WTC11 (cell line): ENCODE results near the gene SIGLEC7. TPM values are rescaled to one million over a fixed set of nuclear protein-coding genes. Genes with fewer than 3 reads are reported as not detected.

Experiments
- ATAC-seq: fragments of 200-7000 bp; cut with Tn5 transposase; 2 replicates; pipeline ENCODE4 v1.10.0; 2021; ENCODE audit warnings: mild to moderate bottlenecking, moderate library complexity
- CTCF ChIA-PET: fragments of 300-600 bp; sonication (Branson Sonifier 250); formaldehyde crosslinking; loops from one replicate; lab custom pipeline; 2021; ENCODE audit warnings: antibody characterized with exemption; lab: Charles Lee
- POLR2A ChIA-PET: fragments of 350-600 bp; sonication (Branson Sonifier 250); formaldehyde crosslinking; loops from one replicate; lab custom pipeline; 2021; ENCODE audit warnings: antibody characterized with exemption; lab: Charles Lee
- DNase-seq: peaks from one replicate; pipeline ENCODE4 v3.0.0; 2021; ENCODE audit warnings: low spot score
- H3K27ac Mint-ChIP-seq: 2 replicates; pipeline ENCODE4 v1.8.0; 2021; ENCODE audit warnings: mixed read lengths
- H3K27me3 Mint-ChIP-seq: 2 replicates; pipeline ENCODE4 v1.8.0; 2021; ENCODE audit warnings: low read depth, mild to moderate bottlenecking, moderate library complexity, mixed read lengths
- H3K36me3 Mint-ChIP-seq: 2 replicates; pipeline ENCODE4 v1.8.0; 2021; ENCODE audit warnings: mixed read lengths
- H3K4me1 Mint-ChIP-seq: 2 replicates; pipeline ENCODE4 v1.8.0; 2022; ENCODE audit warnings: mixed read lengths
- H3K4me3 Mint-ChIP-seq: 2 replicates; pipeline ENCODE4 v1.8.0; 2021; ENCODE audit warnings: mild to moderate bottlenecking, moderate library complexity, mixed read lengths
- H3K9me3 Mint-ChIP-seq: 2 replicates; pipeline ENCODE4 v1.8.0; 2021; ENCODE audit warnings: mixed read lengths
- AFF4 ChIP-seq: sonication (generic); formaldehyde crosslinking; IDR thresholded peaks from 2 replicates; pipeline ENCODE4 v1.8.1; 2023; ENCODE audit warnings: mild to moderate bottlenecking, missing genetic modification reagents, borderline replicate concordance
- ATF3 ChIP-seq: sonication (generic); formaldehyde crosslinking; conservative IDR thresholded peaks from 2 replicates; pipeline ENCODE4 v1.8.1; 2022; ENCODE audit warnings: mild to moderate bottlenecking, missing genetic modification reagents
- CBFB ChIP-seq: sonication (generic); formaldehyde crosslinking; IDR thresholded peaks from 2 replicates; pipeline ENCODE4 v1.8.1; 2022; ENCODE audit warnings: mild to moderate bottlenecking, low read depth, missing genetic modification reagents
- E2F1 ChIP-seq: sonication (generic); formaldehyde crosslinking; IDR thresholded peaks from 2 replicates; pipeline ENCODE4 v1.8.0; 2022; ENCODE audit warnings: mild to moderate bottlenecking, missing genetic modification reagents
- ELF4 ChIP-seq: sonication (generic); formaldehyde crosslinking; IDR thresholded peaks from 2 replicates; pipeline ENCODE4 v1.8.1; 2022; ENCODE audit warnings: low read depth, mild to moderate bottlenecking, moderate library complexity, missing genetic modification reagents
- FOXJ3 ChIP-seq: sonication (generic); formaldehyde crosslinking; IDR thresholded peaks from 2 replicates; pipeline ENCODE4 v1.9.0; 2021; ENCODE audit warnings: missing genetic modification reagents, mild to moderate bottlenecking, borderline replicate concordance
- HMGA2 ChIP-seq: fragments of 250-450 bp; sonication (Bioruptor Pico); IDR thresholded peaks from 2 replicates; pipeline ENCODE4 v1.4.0; 2021; ENCODE audit warnings: mild to moderate bottlenecking, moderate library complexity
- IRF2 ChIP-seq: sonication (generic); formaldehyde crosslinking; IDR thresholded peaks from 2 replicates; pipeline ENCODE4 v1.8.0; 2022; ENCODE audit warnings: low read depth, missing genetic modification reagents, borderline replicate concordance
- JAZF1 ChIP-seq: fragments of 250-450 bp; sonication (Bioruptor Pico); IDR thresholded peaks from 2 replicates; pipeline ENCODE4 v1.9.0; 2021; ENCODE audit warnings: moderate library complexity, mild to moderate bottlenecking, inconsistent platforms
- KAT7 ChIP-seq: sonication (generic); formaldehyde crosslinking; IDR thresholded peaks from 2 replicates; pipeline ENCODE4 v1.8.1; 2023; ENCODE audit warnings: missing genetic modification reagents, mild to moderate bottlenecking, borderline replicate concordance
- TCF7 ChIP-seq: sonication (generic); formaldehyde crosslinking; IDR thresholded peaks from 2 replicates; pipeline ENCODE4 v1.8.0; 2022; ENCODE audit warnings: mild to moderate bottlenecking, low read depth, missing genetic modification reagents, moderate library complexity
- TEAD4 ChIP-seq: sonication (generic); formaldehyde crosslinking; IDR thresholded peaks from 2 replicates; pipeline ENCODE4 v1.8.0; 2022; ENCODE audit warnings: mild to moderate bottlenecking, missing genetic modification reagents
- TP53 ChIP-seq: sonication (generic); formaldehyde crosslinking; IDR thresholded peaks from 2 replicates; pipeline ENCODE4 v1.8.1; 2023; ENCODE audit warnings: mild to moderate bottlenecking, missing genetic modification reagents
- USF1 ChIP-seq: sonication (generic); formaldehyde crosslinking; IDR thresholded peaks from 2 replicates; pipeline ENCODE4 v1.8.0; 2022; ENCODE audit warnings: mild to moderate bottlenecking, missing genetic modification reagents
- ZNF138 ChIP-seq: sonication (generic); formaldehyde crosslinking; conservative IDR thresholded peaks from 2 replicates; pipeline ENCODE4 v1.8.1; 2022; ENCODE audit warnings: mild to moderate bottlenecking, moderate library complexity, missing genetic modification reagents
- ZNF219 ChIP-seq: sonication (generic); formaldehyde crosslinking; IDR thresholded peaks from 2 replicates; pipeline ENCODE4 v1.8.0; 2023; ENCODE audit warnings: missing genetic modification reagents, mild to moderate bottlenecking, borderline replicate concordance
- ZNF396 ChIP-seq: fragments of 250-450 bp; sonication (Bioruptor Pico); IDR thresholded peaks from 2 replicates; pipeline ENCODE4 v1.8.0; 2021; ENCODE audit warnings: mild to moderate bottlenecking, moderate library complexity, borderline replicate concordance
- total RNA-seq: library from RNA; stranded (reverse); gene quantifications from 3 replicates; pipeline ENCODE4 v1.2.3, GENCODE V29; 2021
- TF ChIP-seq, protein P1 (sequence below): fragments of 250-450 bp; sonication (Bioruptor Pico); IDR thresholded peaks from 2 replicates; pipeline ENCODE4 v2.1.2; 2022; ENCODE audit warnings: mild to moderate bottlenecking, moderate library complexity
- TF ChIP-seq, protein P2 (sequence below): fragments of 250-450 bp; sonication (Bioruptor Pico); IDR thresholded peaks from 2 replicates; pipeline ENCODE4 v1.8.0; 2021; ENCODE audit warnings: mild to moderate bottlenecking
- TF ChIP-seq, protein P3 (sequence below): sonication (generic); formaldehyde crosslinking; IDR thresholded peaks from 2 replicates; pipeline ENCODE4 v1.8.0; 2023; ENCODE audit warnings: mild to moderate bottlenecking, missing genetic modification reagents
- TF ChIP-seq, protein P4 (sequence below): sonication (generic); formaldehyde crosslinking; IDR thresholded peaks from 2 replicates; pipeline ENCODE4 v1.8.1; 2023; ENCODE audit warnings: mild to moderate bottlenecking, missing genetic modification reagents, moderate library complexity
- TF ChIP-seq, protein P5 (sequence below): sonication (generic); formaldehyde crosslinking; IDR thresholded peaks from 2 replicates; pipeline ENCODE4 v1.8.1; 2022; ENCODE audit warnings: low read depth, mild to moderate bottlenecking, moderate library complexity, missing genetic modification reagents, borderline replicate concordance

The SIGLEC7 gene
- total RNA-seq, 1 experiment from 2014 or later: not detected

DNA sequence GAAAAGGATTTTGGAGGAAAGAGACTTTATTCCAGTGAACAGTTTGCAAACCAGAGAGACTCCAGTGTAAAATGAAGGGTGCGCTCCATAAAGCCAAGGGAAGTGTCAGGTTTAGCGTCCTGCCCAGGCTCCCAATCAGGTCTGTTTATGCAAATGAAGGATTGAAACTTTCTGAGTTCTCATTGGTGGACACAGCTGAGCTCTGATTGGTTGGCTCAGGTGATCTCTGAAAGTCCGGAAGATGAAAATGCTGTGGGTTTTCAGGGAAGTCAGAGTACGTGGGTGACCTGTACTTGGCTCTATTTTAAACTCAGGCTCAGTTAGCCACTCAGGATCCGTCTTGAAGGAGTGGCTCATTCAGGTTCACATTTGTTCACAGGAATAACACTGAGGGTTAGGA, 54.1 kb downstream of the SIGLEC7 start (continued):
- TF ChIP-seq ZNF219: no peak
- TF ChIP-seq, protein P1, sequence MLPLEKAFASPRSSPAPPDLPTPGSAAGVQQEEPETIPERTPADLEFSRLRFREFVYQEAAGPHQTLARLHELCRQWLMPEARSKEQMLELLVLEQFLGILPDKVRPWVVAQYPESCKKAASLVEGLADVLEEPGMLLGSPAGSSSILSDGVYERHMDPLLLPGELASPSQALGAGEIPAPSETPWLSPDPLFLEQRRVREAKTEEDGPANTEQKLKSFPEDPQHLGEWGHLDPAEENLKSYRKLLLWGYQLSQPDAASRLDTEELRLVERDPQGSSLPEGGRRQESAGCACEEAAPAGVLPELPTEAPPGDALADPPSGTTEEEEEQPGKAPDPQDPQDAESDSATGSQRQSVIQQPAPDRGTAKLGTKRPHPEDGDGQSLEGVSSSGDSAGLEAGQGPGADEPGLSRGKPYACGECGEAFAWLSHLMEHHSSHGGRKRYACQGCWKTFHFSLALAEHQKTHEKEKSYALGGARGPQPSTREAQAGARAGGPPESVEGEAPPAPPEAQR (CRISPR knock-in tag): no peak
- no peak for TF ChIP-seq FOXJ3 (CRISPR knock-in tag)
- TF ChIP-seq ZNF138 (CRISPR knock-in tag): no peak
- TF ChIP-seq, protein P2, sequence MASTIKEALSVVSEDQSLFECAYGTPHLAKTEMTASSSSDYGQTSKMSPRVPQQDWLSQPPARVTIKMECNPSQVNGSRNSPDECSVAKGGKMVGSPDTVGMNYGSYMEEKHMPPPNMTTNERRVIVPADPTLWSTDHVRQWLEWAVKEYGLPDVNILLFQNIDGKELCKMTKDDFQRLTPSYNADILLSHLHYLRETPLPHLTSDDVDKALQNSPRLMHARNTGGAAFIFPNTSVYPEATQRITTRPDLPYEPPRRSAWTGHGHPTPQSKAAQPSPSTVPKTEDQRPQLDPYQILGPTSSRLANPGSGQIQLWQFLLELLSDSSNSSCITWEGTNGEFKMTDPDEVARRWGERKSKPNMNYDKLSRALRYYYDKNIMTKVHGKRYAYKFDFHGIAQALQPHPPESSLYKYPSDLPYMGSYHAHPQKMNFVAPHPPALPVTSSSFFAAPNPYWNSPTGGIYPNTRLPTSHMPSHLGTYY (CRISPR knock-in tag): no peak
- TF ChIP-seq HMGA2 (CRISPR knock-in tag): no peak

DNA sequence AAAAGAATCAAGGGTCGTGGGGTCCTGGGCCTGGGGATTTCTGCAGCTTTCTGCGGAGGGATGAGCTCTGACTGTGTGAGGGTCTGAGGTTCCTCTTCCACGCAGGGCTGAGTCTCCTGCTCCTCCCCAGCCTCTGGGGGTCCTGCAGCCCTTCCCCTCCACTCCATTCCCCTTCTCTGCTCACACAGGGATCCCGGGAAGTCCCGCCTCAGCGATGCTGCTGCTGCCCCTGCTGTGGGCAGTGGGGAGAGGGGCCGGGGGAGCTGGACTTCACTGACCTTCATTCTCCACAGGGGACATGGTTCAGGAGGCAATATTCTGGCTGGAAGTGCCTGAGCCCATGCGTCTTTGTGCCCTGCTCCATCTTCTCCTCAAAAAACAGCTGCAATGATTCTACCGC, 56.5 kb downstream of the SIGLEC7 start:
- CTCF ChIA-PET: interaction anchor here (1.1 kb wide), 1 partner anchor 9 kb away, joined by 3 read pairs; no protein-coding TSS in a partner anchor
- peaks cover 11% of the 10 kb centered on the region for H3K9me3 Mint-ChIP-seq
- ATAC-seq: no peak
- no peak overlapping the region for H3K4me3 Mint-ChIP-seq
- H3K4me1 Mint-ChIP-seq: no peaks in the 10 kb centered on the region
- DNase-seq: no peak
- POLR2A ChIA-PET: no interaction called here
- no peaks in the 10 kb centered on the region for H3K36me3 Mint-ChIP-seq
- peaks cover 12% of the 10 kb centered on the region for H3K27me3 Mint-ChIP-seq
- H3K27ac Mint-ChIP-seq: no peak overlapping the region
- TF ChIP-seq AFF4 (CRISPR knock-in tag): no peak
- no peak for TF ChIP-seq ZNF396 (CRISPR knock-in tag)
- TF ChIP-seq CBFB: no peak
- TF ChIP-seq, protein P3, sequence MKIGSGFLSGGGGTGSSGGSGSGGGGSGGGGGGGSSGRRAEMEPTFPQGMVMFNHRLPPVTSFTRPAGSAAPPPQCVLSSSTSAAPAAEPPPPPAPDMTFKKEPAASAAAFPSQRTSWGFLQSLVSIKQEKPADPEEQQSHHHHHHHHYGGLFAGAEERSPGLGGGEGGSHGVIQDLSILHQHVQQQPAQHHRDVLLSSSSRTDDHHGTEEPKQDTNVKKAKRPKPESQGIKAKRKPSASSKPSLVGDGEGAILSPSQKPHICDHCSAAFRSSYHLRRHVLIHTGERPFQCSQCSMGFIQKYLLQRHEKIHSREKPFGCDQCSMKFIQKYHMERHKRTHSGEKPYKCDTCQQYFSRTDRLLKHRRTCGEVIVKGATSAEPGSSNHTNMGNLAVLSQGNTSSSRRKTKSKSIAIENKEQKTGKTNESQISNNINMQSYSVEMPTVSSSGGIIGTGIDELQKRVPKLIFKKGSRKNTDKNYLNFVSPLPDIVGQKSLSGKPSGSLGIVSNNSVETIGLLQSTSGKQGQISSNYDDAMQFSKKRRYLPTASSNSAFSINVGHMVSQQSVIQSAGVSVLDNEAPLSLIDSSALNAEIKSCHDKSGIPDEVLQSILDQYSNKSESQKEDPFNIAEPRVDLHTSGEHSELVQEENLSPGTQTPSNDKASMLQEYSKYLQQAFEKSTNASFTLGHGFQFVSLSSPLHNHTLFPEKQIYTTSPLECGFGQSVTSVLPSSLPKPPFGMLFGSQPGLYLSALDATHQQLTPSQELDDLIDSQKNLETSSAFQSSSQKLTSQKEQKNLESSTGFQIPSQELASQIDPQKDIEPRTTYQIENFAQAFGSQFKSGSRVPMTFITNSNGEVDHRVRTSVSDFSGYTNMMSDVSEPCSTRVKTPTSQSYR (CRISPR knock-in tag): no peak
- TF ChIP-seq TP53: no peak
- TF ChIP-seq JAZF1 (CRISPR knock-in tag): no peak
- no peak for TF ChIP-seq TCF7 (CRISPR knock-in tag)
- TF ChIP-seq TEAD4 (CRISPR knock-in tag): no peak
- no peak for TF ChIP-seq USF1 (CRISPR knock-in tag)
- no peak for TF ChIP-seq KAT7 (CRISPR knock-in tag)
- no peak for TF ChIP-seq ATF3
- TF ChIP-seq E2F1 (CRISPR knock-in tag): no peak
- no peak for TF ChIP-seq ELF4 (CRISPR knock-in tag)
- TF ChIP-seq, protein P4, sequence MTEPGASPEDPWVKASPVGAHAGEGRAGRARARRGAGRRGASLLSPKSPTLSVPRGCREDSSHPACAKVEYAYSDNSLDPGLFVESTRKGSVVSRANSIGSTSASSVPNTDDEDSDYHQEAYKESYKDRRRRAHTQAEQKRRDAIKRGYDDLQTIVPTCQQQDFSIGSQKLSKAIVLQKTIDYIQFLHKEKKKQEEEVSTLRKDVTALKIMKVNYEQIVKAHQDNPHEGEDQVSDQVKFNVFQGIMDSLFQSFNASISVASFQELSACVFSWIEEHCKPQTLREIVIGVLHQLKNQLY: no peak
- TF ChIP-seq IRF2 (CRISPR knock-in tag): no peak
- TF ChIP-seq, protein P5, sequence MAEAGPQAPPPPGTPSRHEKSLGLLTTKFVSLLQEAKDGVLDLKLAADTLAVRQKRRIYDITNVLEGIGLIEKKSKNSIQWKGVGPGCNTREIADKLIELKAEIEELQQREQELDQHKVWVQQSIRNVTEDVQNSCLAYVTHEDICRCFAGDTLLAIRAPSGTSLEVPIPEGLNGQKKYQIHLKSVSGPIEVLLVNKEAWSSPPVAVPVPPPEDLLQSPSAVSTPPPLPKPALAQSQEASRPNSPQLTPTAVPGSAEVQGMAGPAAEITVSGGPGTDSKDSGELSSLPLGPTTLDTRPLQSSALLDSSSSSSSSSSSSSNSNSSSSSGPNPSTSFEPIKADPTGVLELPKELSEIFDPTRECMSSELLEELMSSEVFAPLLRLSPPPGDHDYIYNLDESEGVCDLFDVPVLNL (CRISPR knock-in tag): no peak
